ENCODE measurements around the gene KCNIP4. TPM values are rescaled to one million over a fixed set of nuclear protein-coding genes. Genes with fewer than 3 reads are reported as not detected.

The KCNIP4 gene
- total RNA-seq, 1 donor, result 1.7 TPM

- peak; percentile 94 for TF ChIP-seq CTCF (IDR thresholded peaks at IDR 0.05; ENCODE audit: insufficient read depth, low read length)
- H3K4me3 ChIP-seq (ENCODE audit: low read depth, low read length), result no peak overlapping the region
- DNase-seq (ENCODE audit: low read depth), result peak; percentile 66
These were observed 182.7 kb downstream of the KCNIP4 start for GRCh38 chr4:21765810-21766407.

- DNase-seq (ENCODE audit: low read depth), result no peak
- TF ChIP-seq CTCF (IDR thresholded peaks at IDR 0.05; ENCODE audit: insufficient read depth, low read length), result no peak
- H3K4me3 ChIP-seq (ENCODE audit: low read depth, low read length), result no peak overlapping the region
These were observed 184.7 kb downstream of the KCNIP4 start for GRCh38 chr4:21763855-21764254.

GRCh38 chr4:21757248-21757647 lies 191.3 kb downstream of the KCNIP4 start:
- TF ChIP-seq CTCF (IDR thresholded peaks at IDR 0.05; ENCODE audit: insufficient read depth, low read length), result no peak
- DNase-seq (ENCODE audit: low read depth), result no peak
- H3K4me3 ChIP-seq (ENCODE audit: low read depth, low read length), result no peak overlapping the region

- no peak for DNase-seq (ENCODE audit: low read depth)
- no peak overlapping the region for H3K4me3 ChIP-seq (ENCODE audit: low read depth, low read length)
- TF ChIP-seq CTCF (IDR thresholded peaks at IDR 0.05; ENCODE audit: insufficient read depth, low read length), result no peak
These were observed 195.3 kb downstream of the KCNIP4 start for GRCh38 chr4:21753084-21753760.

- TF ChIP-seq CTCF (IDR thresholded peaks at IDR 0.05; ENCODE audit: insufficient read depth, low read length), result no peak
- DNase-seq (ENCODE audit: low read depth), result no peak
- no peak overlapping the region for H3K4me3 ChIP-seq (ENCODE audit: low read depth, low read length)
These were observed 196.0 kb downstream of the KCNIP4 start for GRCh38 chr4:21752616-21753015.

- no peak for DNase-seq (ENCODE audit: low read depth)
- H3K4me3 ChIP-seq (ENCODE audit: low read depth, low read length), result no peak overlapping the region
- TF ChIP-seq CTCF (IDR thresholded peaks at IDR 0.05; ENCODE audit: insufficient read depth, low read length), result no peak
These were observed 198.6 kb downstream of the KCNIP4 start for GRCh38 chr4:21749924-21750323.
